Cardiac muscle cell (in vitro differentiated cells and primary cell): Measurements from ENCODE around the gene TRIM54. TPM values are rescaled to one million over a fixed set of nuclear protein-coding genes. Genes with fewer than 3 reads are reported as not detected.
"Not testable (repeated sequence)": the region's sequence is repeated elsewhere in the genome, so short reads cannot be mapped to it uniquely, and the experiment has no call there.

ENCODE experiments used
- DNase-seq, 2 donors: peaks; one replicate each; pipeline versions ENCODE4 v3.0.0 to v3.0.0-alpha.2; 2010 to 2017; ENCODE audit warnings: low read depth in 1 of 2, low spot score in 1 of 2
- H3K27ac ChIP-seq: fragments of 200-600 bp; sonication (generic); 2 replicates; pipeline ENCODE4 v1.5.1; 2016
- H3K27me3 ChIP-seq: fragments of 200-600 bp; sonication (generic); 2 replicates; pipeline ENCODE4 v1.6.0; 2016; ENCODE audit warnings: control low read depth
- H3K36me3 ChIP-seq: fragments of 200-600 bp; sonication (generic); 2 replicates; pipeline ENCODE4 v1.5.1; 2016; ENCODE audit warnings: control low read depth
- H3K4me1 ChIP-seq: fragments of 200-600 bp; sonication (generic); 2 replicates; pipeline ENCODE4 v1.8.1; 2017; ENCODE audit warnings: low read depth, mild to moderate bottlenecking, mixed run types
- H3K4me3 ChIP-seq: fragments of 200-600 bp; sonication (generic); 2 replicates; pipeline ENCODE4 v1.5.1; 2016; ENCODE audit warnings: mild to moderate bottlenecking
- H3K9me3 ChIP-seq: fragments of 200-600 bp; sonication (generic); 2 replicates; pipeline ENCODE4 v1.5.1; 2017; ENCODE audit warnings: low read depth, mild to moderate bottlenecking, control low read depth
- CTCF ChIP-seq: IDR thresholded peaks from 2 replicates; pipeline ENCODE4 v1.5.1; 2012; ENCODE audit warnings: low read depth, mild to moderate bottlenecking, low read length
- polyA plus RNA-seq: library from polyadenylated mRNA; unstranded; fragments of >200 nt; fragmentation: Nextera tagmentation; extraction: Ambion mirVana; gene quantifications from 2 replicates; pipeline ENCODE4 v1.2.1, GENCODE V29; 2016
- total RNA-seq: library from RNA; depleted of rRNA; stranded (reverse); fragments of >200 nt; gene quantifications from 2 replicates; pipeline ENCODE4 v1.2.3, GENCODE V29; 2016

Gene TRIM54
- total and polyA plus RNA-seq, 2 experiments from 2014 or later = 46.7 to 65.9 TPM

GRCh38 chr2:27336173-27336572, 53.9 kb downstream of the TRIM54 start:
- TF ChIP-seq CTCF = no peak
- H3K27ac ChIP-seq = no peak overlapping the region
- peaks cover 51% of the 10 kb centered on the region for H3K36me3 ChIP-seq
- H3K4me3 ChIP-seq = no peak overlapping the region
- DNase-seq = no peak
- no peaks in the 10 kb centered on the region for H3K9me3 ChIP-seq
- H3K4me1 ChIP-seq = no peaks in the 10 kb centered on the region
- no peaks in the 10 kb centered on the region for H3K27me3 ChIP-seq

GRCh38 chr2:27347641-27348040, 65.4 kb downstream of the TRIM54 start:
- TF ChIP-seq CTCF = no peak
- no peak for DNase-seq
- H3K4me3 ChIP-seq = no peak overlapping the region
- H3K4me1 ChIP-seq = no peaks in the 10 kb centered on the region
- H3K9me3 ChIP-seq = no peaks in the 10 kb centered on the region
- no peaks in the 10 kb centered on the region for H3K27me3 ChIP-seq
- peaks cover 2% of the 10 kb centered on the region for H3K36me3 ChIP-seq
- H3K27ac ChIP-seq = no peak overlapping the region

GRCh38 chr2:27350106-27350693, 68.0 kb downstream of the TRIM54 start:
- Histone ChIP-seq H3K27me3 (no peaks in the 10 kb centered on the region), H3K4me3 (no peak overlapping the region), H3K27ac (no peak overlapping the region), H3K9me3 (no peaks in the 10 kb centered on the region), H3K4me1 (no peaks in the 10 kb centered on the region), H3K36me3 (no peaks in the 10 kb centered on the region)
- no peak for TF ChIP-seq CTCF
- DNase-seq = no peak

GRCh38 chr2:27351802-27352598, 69.8 kb downstream of the TRIM54 start:
- Histone ChIP-seq H3K27ac (no peak overlapping the region), H3K4me3 (no peak overlapping the region)
- TF ChIP-seq CTCF = no peak

GRCh38 chr2:27353386-27353761, 71.1 kb downstream of the TRIM54 start:
- H3K36me3 ChIP-seq, H3K27ac ChIP-seq, H3K4me3 ChIP-seq, DNase-seq, H3K27me3 ChIP-seq, H3K9me3 ChIP-seq, H3K4me1 ChIP-seq: not testable (repeated sequence)

More at GRCh38 chr2:27351802-27352598, 69.8 kb downstream of the TRIM54 start:
- H3K9me3 ChIP-seq = no peaks in the 10 kb centered on the region
- H3K27me3 ChIP-seq = no peaks in the 10 kb centered on the region
- DNase-seq = no peak
- H3K36me3 ChIP-seq = no peaks in the 10 kb centered on the region
- H3K4me1 ChIP-seq = no peaks in the 10 kb centered on the region
